Measurements from ENCODE around the gene CLEC18C. TPM values are rescaled to one million over a fixed set of nuclear protein-coding genes. Genes with fewer than 3 reads are reported as not detected.

The CLEC18C gene
- total and polyA plus RNA-seq, 9 donors: 0.07 to 0.50 (median 0.25) TPM; not detected in 2

DNA sequence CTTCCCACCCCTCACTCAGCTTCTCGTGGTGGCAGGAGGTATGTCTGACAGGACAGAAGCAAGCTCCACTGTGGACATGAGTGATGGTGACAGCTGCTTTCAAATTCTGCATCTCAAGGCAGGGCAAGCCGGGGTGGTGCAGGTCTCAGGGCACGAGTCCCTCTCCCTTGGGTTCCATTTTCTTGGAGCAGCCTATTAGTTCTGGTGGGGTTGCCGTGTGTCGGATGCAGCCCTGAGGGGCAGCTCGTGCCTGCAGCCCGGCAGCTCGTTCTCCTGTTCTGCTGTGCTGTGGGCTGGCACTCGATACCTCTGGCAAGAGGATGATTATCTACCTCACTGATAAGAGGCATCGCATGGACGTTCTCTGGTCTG, 16.5 kb upstream of the CLEC18C start:
- no peak for TF ChIP-seq EP300 (IDR thresholded peaks at IDR 0.05)
- TF ChIP-seq, protein P1, sequence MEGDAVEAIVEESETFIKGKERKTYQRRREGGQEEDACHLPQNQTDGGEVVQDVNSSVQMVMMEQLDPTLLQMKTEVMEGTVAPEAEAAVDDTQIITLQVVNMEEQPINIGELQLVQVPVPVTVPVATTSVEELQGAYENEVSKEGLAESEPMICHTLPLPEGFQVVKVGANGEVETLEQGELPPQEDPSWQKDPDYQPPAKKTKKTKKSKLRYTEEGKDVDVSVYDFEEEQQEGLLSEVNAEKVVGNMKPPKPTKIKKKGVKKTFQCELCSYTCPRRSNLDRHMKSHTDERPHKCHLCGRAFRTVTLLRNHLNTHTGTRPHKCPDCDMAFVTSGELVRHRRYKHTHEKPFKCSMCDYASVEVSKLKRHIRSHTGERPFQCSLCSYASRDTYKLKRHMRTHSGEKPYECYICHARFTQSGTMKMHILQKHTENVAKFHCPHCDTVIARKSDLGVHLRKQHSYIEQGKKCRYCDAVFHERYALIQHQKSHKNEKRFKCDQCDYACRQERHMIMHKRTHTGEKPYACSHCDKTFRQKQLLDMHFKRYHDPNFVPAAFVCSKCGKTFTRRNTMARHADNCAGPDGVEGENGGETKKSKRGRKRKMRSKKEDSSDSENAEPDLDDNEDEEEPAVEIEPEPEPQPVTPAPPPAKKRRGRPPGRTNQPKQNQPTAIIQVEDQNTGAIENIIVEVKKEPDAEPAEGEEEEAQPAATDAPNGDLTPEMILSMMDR (IDR thresholded peaks at IDR 0.05): no peak
- no peak for TF ChIP-seq POLR2A (IDR thresholded peaks at IDR 0.05)
- H3K4me1 ChIP-seq (ENCODE audit: insufficient read depth): no peaks in the 10 kb centered on the region
- no peaks in the 10 kb centered on the region for H3K9me3 ChIP-seq
- intact Hi-C loops (cut with DNase I): no loop called here
- WGBS, 3 donors: 76 to 83% (median 83%) methylated on average over 11 of the region's 11 CpGs
- H3K36me3 ChIP-seq: no peaks in the 10 kb centered on the region
- H3K27me3 ChIP-seq: no peaks in the 10 kb centered on the region
- peak in 1 of 5 donors; percentile 30 for DNase-seq
- no peak overlapping the region for H3K4me3 ChIP-seq
- H3K27ac ChIP-seq: no peak overlapping the region

DNA sequence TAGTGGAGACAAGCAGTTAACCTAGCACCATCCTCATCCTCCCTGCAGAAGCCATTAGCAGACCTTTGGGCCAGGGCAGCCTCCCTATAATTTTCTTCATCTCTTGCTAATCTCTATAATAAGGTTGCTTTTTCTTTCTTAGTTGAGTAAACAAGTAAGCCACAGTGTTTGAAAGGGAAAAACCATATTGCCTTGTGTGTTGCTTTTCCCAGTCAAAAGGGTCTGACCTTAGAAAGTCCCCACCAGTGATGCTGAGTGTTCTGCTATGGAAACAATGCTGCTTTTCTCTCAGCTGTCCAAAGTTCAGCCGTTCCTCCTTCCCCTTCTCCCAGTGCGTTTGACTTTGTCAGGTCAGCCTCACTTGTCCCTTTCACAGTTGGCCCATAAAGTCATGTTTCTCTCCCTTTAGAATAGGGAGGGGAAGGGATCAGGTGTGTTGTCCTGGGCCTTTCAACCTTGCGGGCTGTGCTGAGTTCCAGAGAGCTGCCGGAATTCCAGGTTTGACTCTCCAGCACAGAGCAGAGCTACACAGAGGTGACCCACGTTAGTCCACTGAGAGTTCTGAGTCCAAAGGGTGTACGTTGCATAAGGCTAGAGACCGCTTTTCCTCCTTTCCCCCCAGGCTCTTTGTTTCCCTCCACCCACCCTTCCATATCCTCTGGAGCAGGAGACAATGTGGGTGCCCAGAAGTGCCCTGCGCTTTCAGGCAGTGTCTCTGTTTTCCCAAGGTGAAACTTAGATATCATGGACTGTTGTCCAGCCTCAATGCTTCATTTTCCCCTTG, 15.9 kb upstream of the CLEC18C start:
- intact Hi-C loops (cut with DNase I): no loop called here
- no peak overlapping the region for H3K4me3 ChIP-seq
- no peak overlapping the region for H3K27ac ChIP-seq
- no peaks in the 10 kb centered on the region for H3K4me1 ChIP-seq (ENCODE audit: insufficient read depth)
- no peaks in the 10 kb centered on the region for H3K9me3 ChIP-seq
- no peaks in the 10 kb centered on the region for H3K36me3 ChIP-seq
- H3K27me3 ChIP-seq: no peaks in the 10 kb centered on the region
- TF ChIP-seq EP300 (IDR thresholded peaks at IDR 0.05) (no peak), POLR2A (IDR thresholded peaks at IDR 0.05) (no peak)
- TF ChIP-seq, protein P1 (IDR thresholded peaks at IDR 0.05): no peak
- DNase-seq: peak in 1 of 5 donors; percentile 13
- 83 to 87% (median 84%) methylated on average over 8 of the region's 8 CpGs for WGBS, 3 donors

DNA sequence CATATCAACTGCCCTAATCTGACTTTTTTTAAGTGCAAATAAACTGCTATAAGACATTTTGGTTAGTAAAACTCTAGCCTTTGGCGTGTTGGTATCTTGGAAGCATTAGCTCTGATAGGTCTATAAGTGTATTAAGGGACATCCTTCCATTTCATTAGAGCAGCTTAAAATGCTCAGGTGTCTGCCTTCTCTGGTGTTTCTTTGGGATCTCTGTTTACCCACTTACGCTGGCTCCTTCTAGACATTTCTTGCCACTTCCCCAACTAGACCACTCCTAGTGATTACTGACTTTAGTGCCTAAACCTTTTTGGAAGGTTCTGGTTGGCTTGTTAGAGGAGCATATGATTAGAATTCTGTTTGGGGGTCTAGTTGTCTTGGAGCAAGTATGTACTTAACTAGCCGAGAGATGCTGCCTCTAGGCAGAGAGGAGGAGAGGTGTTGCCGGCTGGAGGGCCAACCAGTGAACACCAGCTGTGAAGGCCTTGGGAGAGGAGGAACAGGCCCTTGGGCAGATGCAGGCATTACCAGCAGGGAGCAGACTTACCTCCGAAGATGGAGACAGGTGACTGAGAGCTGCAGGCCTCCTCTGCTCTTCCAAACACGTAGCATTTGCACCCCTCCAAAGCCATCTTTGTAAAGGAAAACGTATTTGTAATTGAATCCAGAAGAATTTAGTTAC, 15.2 kb upstream of the CLEC18C start:
- no peak for TF ChIP-seq POLR2A (IDR thresholded peaks at IDR 0.05)
- TF ChIP-seq, protein P1 (IDR thresholded peaks at IDR 0.05): no peak
- TF ChIP-seq EP300 (IDR thresholded peaks at IDR 0.05): no peak
- DNase-seq: peak in 1 of 5 donors; percentile 33
- no peaks in the 10 kb centered on the region for H3K9me3 ChIP-seq
- H3K27ac ChIP-seq: no peak overlapping the region
- WGBS, 3 donors: 69 to 71% (median 70%) methylated on average over 7 of the region's 7 CpGs
- no peak overlapping the region for H3K4me3 ChIP-seq
- no peaks in the 10 kb centered on the region for H3K36me3 ChIP-seq
- no peaks in the 10 kb centered on the region for H3K4me1 ChIP-seq (ENCODE audit: insufficient read depth)
- no peaks in the 10 kb centered on the region for H3K27me3 ChIP-seq
- intact Hi-C loops (cut with DNase I): no loop called here

DNA sequence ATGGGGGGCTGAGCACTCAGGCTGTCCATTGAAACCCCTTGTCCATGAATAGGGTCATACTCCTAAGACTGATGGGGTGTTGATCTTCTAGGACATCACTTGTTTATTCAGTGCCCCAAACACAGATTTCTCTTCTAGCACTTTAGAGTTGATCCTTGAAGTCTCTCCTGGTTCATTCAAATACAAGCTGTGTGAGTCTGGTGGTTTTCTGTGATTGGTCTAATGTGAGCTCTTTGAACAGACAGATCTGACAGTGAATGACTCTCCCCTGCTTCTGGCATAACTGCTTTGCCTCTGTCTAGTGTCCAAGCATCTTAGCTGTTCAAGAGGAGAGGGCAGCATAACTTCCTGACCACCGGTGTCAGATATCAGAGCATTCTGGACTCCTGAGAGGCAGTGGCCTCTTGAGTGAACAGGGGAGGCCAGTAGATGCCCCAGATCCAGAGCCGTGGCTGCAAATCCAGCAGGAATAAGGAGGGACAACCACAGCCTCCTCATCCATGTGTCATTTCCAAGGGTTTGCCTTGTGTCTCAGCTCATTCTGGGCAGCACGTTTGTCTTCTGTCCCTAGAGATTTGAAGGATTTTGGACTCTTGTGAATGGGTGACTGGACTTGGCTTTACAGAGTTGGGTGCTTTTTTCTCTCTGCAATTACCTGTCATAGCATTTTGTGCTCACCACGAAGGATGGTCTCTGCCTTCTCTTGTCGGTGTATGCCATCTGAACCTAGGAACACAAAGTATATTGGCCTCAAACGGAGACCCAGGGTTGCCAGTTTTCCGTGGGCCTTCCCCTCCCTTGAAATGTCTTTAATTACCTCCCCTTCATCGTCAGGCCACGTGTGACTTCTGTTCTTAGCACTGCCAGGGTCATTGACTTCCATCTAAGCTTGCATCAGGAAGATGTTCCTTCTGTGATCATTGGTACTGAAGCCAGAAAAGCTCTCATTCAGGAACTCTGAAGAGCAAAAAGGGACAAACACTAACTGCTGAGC, 13.9 kb upstream of the CLEC18C start:
- H3K27me3 ChIP-seq: no peaks in the 10 kb centered on the region
- no peak overlapping the region for H3K4me3 ChIP-seq
- 64 to 73% (median 66%) methylated on average over 9 of the region's 9 CpGs for WGBS, 3 donors
- no peaks in the 10 kb centered on the region for H3K4me1 ChIP-seq (ENCODE audit: insufficient read depth)
- DNase-seq: peak in 1 of 5 donors; percentile 21
- no peaks in the 10 kb centered on the region for H3K36me3 ChIP-seq
- no peak for TF ChIP-seq EP300 (IDR thresholded peaks at IDR 0.05)
- TF ChIP-seq POLR2A (IDR thresholded peaks at IDR 0.05): no peak
- no peaks in the 10 kb centered on the region for H3K9me3 ChIP-seq
- no peak overlapping the region for H3K27ac ChIP-seq
- intact Hi-C loops (cut with DNase I): no loop called here
